Mesenchymal stem cell (in vitro differentiated cells and primary cell): ENCODE measurements around the gene TOB1.

ENCODE experiments used
- DNase-seq: peaks from one replicate; pipeline ENCODE4 v3.0.0-alpha.2; 2013
- H2AFZ ChIP-seq: one replicate; pipeline ENCODE4 v1.6.1; 2013; ENCODE audit warnings: low read depth, mild to moderate bottlenecking, control low read depth, inconsistent platforms, low read length, moderate library complexity
- H2AK5ac ChIP-seq: 2 replicates; pipeline ENCODE4 v1.6.1; 2013; ENCODE audit warnings: low read length, moderate library complexity, mild to moderate bottlenecking, inconsistent platforms; ENCODE audit not compliant: severe bottlenecking
- H2BK120ac ChIP-seq: one replicate; pipeline ENCODE4 v1.6.1; 2013; ENCODE audit warnings: low read depth, mild to moderate bottlenecking, inconsistent platforms, low read length, moderate library complexity
- H2BK12ac ChIP-seq, 2 experiments: one replicate each; pipeline ENCODE4 v1.6.1; 2013; ENCODE audit warnings: inconsistent platforms in 2 of 2, low read length in 2 of 2, mild to moderate bottlenecking in 2 of 2, moderate library complexity in 2 of 2, control low read depth in 1 of 2
- H2BK15ac ChIP-seq: one replicate; pipeline ENCODE4 v1.6.1; 2013; ENCODE audit warnings: mild to moderate bottlenecking, low read depth, inconsistent platforms; ENCODE audit not compliant: poor library complexity, severe bottlenecking
- H2BK5ac ChIP-seq: 2 replicates; pipeline ENCODE4 v1.6.1; 2013; ENCODE audit warnings: low read depth, mild to moderate bottlenecking, low read length, control low read depth, inconsistent platforms; ENCODE audit not compliant: poor library complexity, severe bottlenecking
- H3K14ac ChIP-seq, 2 experiments: one replicate each; pipeline ENCODE4 v1.6.1; 2013; ENCODE audit warnings: inconsistent platforms in 2 of 2, low read length in 2 of 2, control low read depth in 1 of 2, mild to moderate bottlenecking in 1 of 2, moderate library complexity in 1 of 2
- H3K18ac ChIP-seq, 2 experiments: one replicate each; pipeline ENCODE4 v1.6.1; 2013; ENCODE audit warnings: inconsistent platforms in 2 of 2, low read length in 2 of 2, control low read depth in 1 of 2, low read depth in 1 of 2, mild to moderate bottlenecking in 1 of 2
- H3K23ac ChIP-seq, 2 experiments: one replicate each; pipeline ENCODE4 v1.6.1; 2013; ENCODE audit warnings: inconsistent platforms in 2 of 2, low read length in 2 of 2, mild to moderate bottlenecking in 2 of 2, moderate library complexity in 2 of 2, control low read depth in 1 of 2
- H3K27ac ChIP-seq: 2 replicates; pipeline ENCODE4 v1.5.1; 2013; ENCODE audit warnings: mild to moderate bottlenecking, moderate library complexity, low read length, control low read depth, inconsistent platforms; ENCODE audit not compliant: poor library complexity, severe bottlenecking
- H3K27me3 ChIP-seq, 2 experiments: 2 replicates each; pipeline versions ENCODE4 v1.6.1 to v1.7.0; 2013; ENCODE audit warnings: low read length in 2 of 2, mild to moderate bottlenecking in 2 of 2, moderate library complexity in 2 of 2, control low read depth in 1 of 2, inconsistent platforms in 1 of 2; ENCODE audit not compliant: control insufficient read depth in 1 of 2, insufficient read depth in 1 of 2
- H3K36me3 ChIP-seq, 2 experiments: 2 replicates each; pipeline versions ENCODE4 v1.6.1 to v1.7.0; 2013; ENCODE audit warnings: low read length in 2 of 2, control low read depth in 1 of 2, inconsistent platforms in 1 of 2, low read depth in 1 of 2, mild to moderate bottlenecking in 1 of 2; ENCODE audit not compliant: insufficient read depth in 2 of 2, control insufficient read depth in 1 of 2
- H3K4ac ChIP-seq, 2 experiments: one replicate each; pipeline ENCODE4 v1.6.1; 2013; ENCODE audit warnings: inconsistent platforms in 2 of 2, low read length in 2 of 2, mild to moderate bottlenecking in 2 of 2, moderate library complexity in 2 of 2, control low read depth in 1 of 2, low read depth in 1 of 2
- H3K4me1 ChIP-seq: 2 replicates; pipeline ENCODE4 v1.6.1; 2013; ENCODE audit warnings: low read depth, low read length, control low read depth; ENCODE audit not compliant: control insufficient read depth, insufficient read depth
- H3K4me2 ChIP-seq: 2 replicates; pipeline ENCODE4 v1.6.1; 2013; ENCODE audit warnings: low read length, mild to moderate bottlenecking, inconsistent platforms; ENCODE audit not compliant: poor library complexity, severe bottlenecking
- H3K4me3 ChIP-seq, 2 experiments: 2 replicates each; pipeline versions ENCODE4 v1.5.1 to v1.7.0; 2013; ENCODE audit warnings: low read length in 2 of 2, mild to moderate bottlenecking in 2 of 2, control low read depth in 1 of 2, low read depth in 1 of 2; ENCODE audit not compliant: insufficient read depth in 1 of 2
- H3K79me1 ChIP-seq: replicated peaks from 2 replicates; pipeline ENCODE4 v1.6.1; 2013; ENCODE audit warnings: mild to moderate bottlenecking, control low read depth, low read length, inconsistent platforms; ENCODE audit not compliant: poor library complexity, severe bottlenecking
- H3K9ac ChIP-seq: 2 replicates; pipeline ENCODE4 v1.7.0; 2013; ENCODE audit warnings: mild to moderate bottlenecking, low read length, moderate library complexity
- H3K9me3 ChIP-seq: 2 replicates; pipeline ENCODE4 v1.7.0; 2013; ENCODE audit warnings: mild to moderate bottlenecking, low read length; ENCODE audit not compliant: control insufficient read depth
- H4K8ac ChIP-seq: one replicate; pipeline ENCODE4 v1.6.1; 2013; ENCODE audit warnings: inconsistent platforms, mild to moderate bottlenecking, low read length, moderate library complexity
- H4K91ac ChIP-seq: one replicate; pipeline ENCODE4 v1.6.1; 2013; ENCODE audit warnings: mild to moderate bottlenecking, low read length, inconsistent platforms
- WGBS: methylation state at CpG from one replicate; pipeline ENCODE4 v1.1.7; 2013; ENCODE audit warnings: mixed read lengths; 5-methylcytosine and 5-hydroxymethylcytosine counted together

Gene TOB1

DNA sequence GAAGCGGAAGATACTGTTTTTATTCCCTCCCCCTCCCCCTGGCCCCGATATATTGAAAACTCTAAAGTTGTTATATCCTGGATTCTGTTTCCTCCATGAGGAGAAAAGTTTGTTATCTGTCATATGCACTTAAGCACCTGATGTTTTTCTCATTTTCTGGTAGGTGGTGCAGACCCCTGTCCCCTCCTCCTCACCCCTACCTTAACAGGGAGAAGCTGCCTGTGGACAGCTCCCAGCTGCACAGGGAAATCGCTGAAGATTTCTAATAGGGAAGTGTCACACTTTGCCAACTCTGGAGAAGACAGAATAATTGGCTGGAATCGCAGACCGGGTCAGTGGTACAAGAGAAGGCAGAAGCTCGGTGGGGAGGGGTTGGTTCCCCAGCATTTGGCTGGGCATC, 45.3 kb upstream of the TOB1 start:
- H3K23ac ChIP-seq: no peak overlapping the region
- H3K36me3 ChIP-seq: no peaks in the 10 kb centered on the region
- H3K79me1 ChIP-seq: no peaks in the 10 kb centered on the region
- H3K27me3 ChIP-seq: peaks cover 0 to 19% of the 10 kb centered on the region in 2 experiments
- H4K91ac ChIP-seq: no peak overlapping the region
- DNase-seq: no peak
- no peak overlapping the region for H2BK15ac ChIP-seq
- H3K9ac ChIP-seq: no peak overlapping the region
- peaks cover 25% of the 10 kb centered on the region for H3K4me1 ChIP-seq
- H2AK5ac ChIP-seq: no peak overlapping the region
- no peak overlapping the region for H3K4ac ChIP-seq
- no peak overlapping the region for H3K4me3 ChIP-seq
- H3K14ac ChIP-seq: no peak overlapping the region
- no peak overlapping the region for H3K18ac ChIP-seq
- no peak overlapping the region for H2BK120ac ChIP-seq
- no peak overlapping the region for H3K4me2 ChIP-seq
- no peak overlapping the region for H2BK12ac ChIP-seq
- no peak overlapping the region for H2AFZ ChIP-seq
- H3K9me3 ChIP-seq: no peaks in the 10 kb centered on the region
- H4K8ac ChIP-seq: no peak overlapping the region
- H2BK5ac ChIP-seq: no peak overlapping the region
- no peak overlapping the region for H3K27ac ChIP-seq
- WGBS: 78% methylated on average over 4 of the region's 6 CpGs

DNA sequence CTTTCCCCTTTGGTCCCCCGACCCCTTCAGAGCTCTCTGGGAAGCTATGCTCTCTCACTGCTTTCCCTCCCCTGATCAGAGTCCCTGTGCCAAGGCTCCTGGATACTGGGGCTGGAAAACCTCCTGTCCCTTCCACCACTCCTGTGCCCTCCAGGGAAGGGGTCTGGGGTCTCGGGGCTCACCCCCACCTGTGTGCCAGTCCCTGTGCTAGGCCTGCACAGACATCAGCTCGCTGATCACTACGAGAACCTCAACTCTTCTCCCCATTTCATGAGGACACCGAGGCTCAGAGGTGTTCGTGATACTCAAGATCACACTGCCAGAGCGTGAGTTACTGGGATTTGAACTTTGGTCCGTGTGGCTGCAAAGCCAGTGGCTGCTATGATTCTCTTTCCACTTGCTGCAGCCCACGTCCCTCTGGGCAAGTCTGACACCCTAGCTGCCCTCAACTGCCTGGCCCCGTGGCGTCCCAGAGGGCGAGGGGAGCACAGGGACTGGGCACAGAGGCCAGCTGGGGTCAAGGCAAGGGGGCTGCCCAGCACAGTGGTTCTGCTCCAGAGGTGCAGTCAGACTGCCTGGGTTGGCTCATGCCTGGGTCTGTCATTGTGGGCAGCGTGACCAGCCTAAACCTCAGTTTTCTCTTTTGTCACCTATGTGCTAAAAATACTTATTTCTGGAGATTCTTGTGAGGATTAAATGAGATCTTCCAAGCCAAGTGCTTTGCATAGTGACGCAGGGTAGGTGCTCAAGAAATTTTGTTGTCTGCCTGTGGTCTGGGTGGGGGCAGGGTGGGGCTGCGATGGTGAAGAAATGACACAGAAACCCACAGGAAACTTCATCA, 43.8 kb upstream of the TOB1 start:
- no peak overlapping the region for H3K27ac ChIP-seq
- no peak overlapping the region for H4K91ac ChIP-seq
- no peaks in the 10 kb centered on the region for H3K36me3 ChIP-seq
- no peak overlapping the region for H3K4me3 ChIP-seq
- H4K8ac ChIP-seq: no peak overlapping the region
- no peak overlapping the region for H3K4ac ChIP-seq
- no peak overlapping the region for H2BK120ac ChIP-seq
- peaks cover 0 to 19% of the 10 kb centered on the region in 2 experiments for H3K27me3 ChIP-seq
- H2BK15ac ChIP-seq: no peak overlapping the region
- H3K14ac ChIP-seq: no peak overlapping the region
- H3K9me3 ChIP-seq: no peaks in the 10 kb centered on the region
- H3K23ac ChIP-seq: no peak overlapping the region
- no peak overlapping the region for H3K18ac ChIP-seq
- H3K9ac ChIP-seq: no peak overlapping the region
- H2AK5ac ChIP-seq: no peak overlapping the region
- 85% methylated on average over 14 of the region's 15 CpGs for WGBS
- H2BK5ac ChIP-seq: no peak overlapping the region
- H3K4me1 ChIP-seq: peaks cover 26% of the 10 kb centered on the region
- H2BK12ac ChIP-seq: no peak overlapping the region
- no peak overlapping the region for H2AFZ ChIP-seq
- no peaks in the 10 kb centered on the region for H3K79me1 ChIP-seq
- H3K4me2 ChIP-seq: no peak overlapping the region
- DNase-seq: no peak

DNA sequence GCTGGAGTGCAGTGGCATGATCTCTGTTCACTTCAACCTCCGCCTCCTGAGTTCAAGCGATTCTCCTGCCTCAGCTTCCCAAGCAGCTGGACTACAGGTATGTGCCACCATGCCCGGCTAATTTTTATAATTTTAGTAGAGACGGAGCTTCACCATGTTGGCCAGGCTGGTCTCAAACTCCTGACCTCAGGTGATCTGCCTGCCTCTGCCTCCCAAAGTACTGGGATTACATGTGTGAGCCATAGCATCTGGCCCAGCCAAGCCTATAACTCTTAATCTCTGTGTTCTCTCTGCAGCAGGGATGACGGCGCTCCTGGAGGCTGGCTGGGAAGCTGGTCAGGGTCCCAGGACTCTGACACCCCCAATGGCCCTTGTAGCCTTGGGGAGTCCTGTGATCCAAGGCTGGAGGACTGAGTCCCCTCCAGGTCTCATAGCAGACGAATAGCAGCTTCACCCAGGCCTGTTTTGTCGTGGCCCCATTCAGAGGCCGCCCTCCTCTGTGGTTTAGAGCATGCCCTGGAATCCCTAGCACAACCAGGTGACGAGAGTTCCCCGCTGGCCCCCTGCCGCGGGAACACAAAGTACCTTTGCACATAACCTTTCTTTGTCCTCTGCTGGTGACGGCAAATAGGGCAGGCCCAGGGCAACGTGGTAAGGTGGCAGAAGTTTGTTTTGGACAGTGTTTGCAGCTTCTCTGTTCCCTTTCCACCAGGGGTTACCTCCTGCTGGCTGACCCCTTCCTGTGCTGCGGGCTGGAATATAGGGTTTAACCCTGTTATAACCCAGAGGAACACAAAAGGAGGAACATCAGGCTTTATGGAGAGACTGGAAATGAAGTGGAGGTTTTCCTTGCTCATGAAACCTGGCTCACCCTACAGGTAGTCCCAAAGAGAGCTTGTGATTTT, 43.0 kb upstream of the TOB1 start:
- Histone ChIP-seq H4K91ac (no peak overlapping the region), H3K9me3 (no peaks in the 10 kb centered on the region), H3K23ac (no peak overlapping the region), H2BK5ac (no peak overlapping the region), H3K36me3 (no peaks in the 10 kb centered on the region), H3K4me1 (peaks cover 28% of the 10 kb centered on the region), H2AK5ac (no peak overlapping the region), H3K79me1 (no peaks in the 10 kb centered on the region), H2BK12ac (no peak overlapping the region), H3K4me3 (no peak overlapping the region), H3K27me3 (peaks cover 0 to 19% of the 10 kb centered on the region in 2 experiments), H3K9ac (no peak overlapping the region), H2BK120ac (no peak overlapping the region), H3K18ac (no peak overlapping the region), H3K27ac (no peak overlapping the region), H3K4me2 (no peak overlapping the region), H3K14ac (no peak overlapping the region), H2AFZ (no peak overlapping the region), H2BK15ac (no peak overlapping the region), H4K8ac (no peak overlapping the region), H3K4ac (no peak overlapping the region)
- DNase-seq: no peak
- 57% methylated on average over 16 of the region's 16 CpGs for WGBS
